Activated CD4-positive, alpha-beta T cell treated with anti-CD3 and anti-CD28 coated beads, Interleukin-2, amount 50 U/mL, for 4 hours (primary cell): ENCODE data around the gene TMEM121.
"Not testable (repeated sequence)": the region's sequence is repeated elsewhere in the genome, so short reads cannot be mapped to it uniquely, and the experiment has no call there.

Experiments used
- DNase-seq, 2 experiments: peaks; one replicate each; pipeline ENCODE4 v3.0.0-alpha.2; 2020

TMEM121 gene

GRCh38 chr14:105528586-105529318, 2.4 kb downstream of the TMEM121 start:
- peak; percentile 54 to 64 for DNase-seq

DNA sequence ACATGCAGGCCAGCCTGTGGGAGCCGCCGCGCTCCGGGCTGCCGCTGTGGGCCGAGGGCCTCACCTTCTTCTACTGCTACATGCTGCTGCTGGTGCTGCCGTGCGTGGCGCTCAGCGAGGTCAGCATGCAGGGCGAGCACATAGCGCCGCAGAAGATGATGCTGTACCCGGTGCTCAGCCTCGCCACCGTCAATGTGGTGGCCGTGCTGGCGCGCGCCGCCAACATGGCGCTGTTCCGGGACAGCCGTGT, 2.9 kb downstream of the TMEM121 start:
- DNase-seq = no peak

- DNase-seq = peak; percentile 37 to 53
Observed at GRCh38 chr14:105529569-105530284, 3.3 kb downstream of the TMEM121 start.

DNA sequence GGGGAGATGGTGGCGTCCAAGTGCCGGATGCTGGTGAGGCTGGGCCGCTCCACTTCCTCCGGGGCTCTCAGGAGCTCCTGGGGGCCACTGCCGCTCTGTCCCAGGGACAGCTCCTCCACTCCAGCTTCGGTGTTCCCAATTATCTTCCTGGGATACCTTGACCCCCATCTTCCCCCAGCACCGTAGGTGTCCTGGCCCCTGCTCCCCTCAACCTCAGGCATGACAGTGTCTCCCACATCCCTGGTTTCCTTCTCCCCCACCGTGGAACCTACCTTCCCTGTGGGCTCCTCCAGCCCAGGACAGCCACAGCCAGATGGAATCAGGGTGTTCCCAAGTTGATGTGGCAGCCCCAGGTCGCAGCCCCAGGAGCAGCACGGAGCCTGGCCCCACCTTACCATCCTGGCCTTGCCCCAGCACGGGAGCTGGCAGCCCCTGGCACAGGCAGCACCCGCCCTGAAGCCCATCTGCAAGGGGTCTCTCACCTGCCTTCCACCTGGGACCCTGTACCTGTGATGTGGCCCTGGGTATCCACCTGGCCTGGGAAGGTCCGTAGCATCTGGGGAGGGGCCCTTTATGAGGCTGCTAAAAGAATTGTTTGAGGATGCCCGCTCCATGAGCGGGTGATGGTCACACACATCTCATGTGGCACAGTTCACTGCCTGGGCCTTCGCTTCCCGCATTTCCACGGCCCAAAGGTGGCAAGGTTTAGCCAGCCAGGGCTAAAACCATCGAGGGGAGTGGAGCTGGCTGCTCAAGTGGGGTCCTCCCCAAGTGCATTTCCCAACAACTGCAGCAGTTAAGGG, 4.1 kb downstream of the TMEM121 start:
- DNase-seq = no peak

GRCh38 chr14:105531088-105531893, 4.9 kb downstream of the TMEM121 start:
- DNase-seq = no peak

GRCh38 chr14:105531894-105532623, 5.7 kb downstream of the TMEM121 start:
- no peak for DNase-seq

GRCh38 chr14:105532735-105533141, 6.4 kb downstream of the TMEM121 start:
- DNase-seq = no peak

GRCh38 chr14:105533391-105533790, 7.0 kb downstream of the TMEM121 start:
- no peak for DNase-seq

DNA sequence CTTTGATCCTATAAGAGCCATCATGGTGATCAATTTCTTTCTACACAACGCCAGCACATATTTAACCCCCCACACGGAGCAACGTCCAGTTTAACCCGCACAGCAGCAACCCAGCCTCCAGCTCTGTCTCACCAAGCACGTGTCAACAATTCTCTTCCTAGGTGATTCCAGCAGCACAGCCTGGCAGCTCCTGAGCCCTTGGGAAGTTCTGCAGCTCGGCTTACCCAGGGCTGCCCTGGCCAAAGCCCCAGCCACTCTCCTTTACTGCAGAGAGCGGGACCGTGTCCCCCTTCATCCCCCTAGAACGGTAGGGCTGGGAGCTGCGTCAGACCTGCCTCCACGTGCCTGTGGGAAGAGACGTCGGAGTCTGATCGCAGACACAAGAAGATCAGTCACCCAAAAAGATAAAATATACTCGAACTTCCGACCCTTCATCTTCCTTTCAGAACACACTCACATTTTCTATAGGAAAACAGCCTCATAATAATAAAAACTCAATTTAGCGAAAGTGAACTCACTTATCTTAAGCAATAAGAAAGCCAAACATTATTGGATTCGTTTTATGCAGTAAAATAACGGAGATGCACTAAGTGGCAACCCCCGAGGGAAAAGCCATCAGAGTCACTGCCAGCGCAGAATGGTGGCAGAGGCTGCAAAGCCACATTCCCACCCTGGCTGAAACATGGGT, 7.6 kb downstream of the TMEM121 start:
- DNase-seq = no peak

DNA sequence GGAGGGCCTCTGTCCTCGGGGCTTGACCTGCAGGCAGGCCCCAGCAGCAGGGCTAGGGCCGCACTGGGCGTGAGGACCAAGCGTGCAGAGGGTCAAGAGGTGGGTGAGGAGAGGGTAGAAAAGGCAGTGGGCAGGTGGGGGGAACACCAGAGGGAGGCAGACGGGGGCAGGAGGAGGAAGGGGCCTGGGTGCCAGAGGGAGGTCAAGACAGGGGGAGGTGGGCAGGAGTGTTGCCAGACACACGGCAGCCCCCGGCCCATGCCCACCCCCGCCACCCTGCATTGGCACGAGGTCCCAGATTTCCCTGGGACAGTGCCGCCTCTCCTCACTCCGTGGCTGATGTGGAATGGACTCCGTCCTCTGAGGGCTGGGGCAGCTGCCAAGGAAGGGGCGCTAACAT, 8.2 kb downstream of the TMEM121 start:
- no peak for DNase-seq

GRCh38 chr14:105536051-105536450, 9.7 kb downstream of the TMEM121 start:
- DNase-seq = no peak

DNA sequence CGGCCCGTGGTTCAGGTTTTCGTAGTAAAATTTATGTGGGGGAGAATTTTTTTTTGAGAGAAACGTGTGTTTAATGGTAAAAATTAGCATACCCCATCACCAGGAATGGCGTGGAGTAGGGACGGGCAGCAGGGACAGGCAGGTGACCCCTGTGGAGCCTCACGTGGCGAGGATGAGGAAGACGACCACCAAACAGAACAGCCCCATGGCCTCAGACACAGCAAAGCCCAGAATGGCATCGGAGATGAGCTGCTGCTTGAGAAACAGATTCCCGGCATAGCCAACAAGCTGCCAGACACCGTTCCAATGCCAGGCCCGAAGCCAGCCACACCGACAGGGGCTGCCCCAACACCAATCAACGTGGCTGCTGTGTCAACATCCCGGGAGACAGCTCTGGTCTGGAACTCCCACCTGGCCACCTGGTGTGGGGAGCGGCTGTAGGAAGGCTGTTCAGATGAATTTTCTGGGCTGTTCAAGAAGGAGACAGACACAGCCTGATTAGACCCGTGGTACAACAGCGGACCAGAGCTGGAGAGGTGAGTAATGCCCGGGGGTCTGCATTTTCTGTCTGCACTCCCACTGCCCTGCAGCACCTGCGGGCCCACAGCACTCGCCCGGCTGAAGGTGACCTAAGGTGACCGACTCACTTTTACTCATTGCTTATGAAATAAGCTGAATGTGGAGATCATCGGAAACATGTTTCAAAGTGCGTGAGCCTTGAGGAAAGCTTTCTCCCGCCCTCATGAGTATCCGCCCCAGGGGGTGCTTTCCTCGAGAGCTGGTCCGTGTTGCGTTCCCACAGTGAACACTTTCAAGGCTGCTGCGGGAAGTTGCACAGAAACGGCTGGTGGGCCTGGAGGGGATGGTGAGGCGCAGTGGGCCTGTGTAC, 10.6 kb downstream of the TMEM121 start:
- DNase-seq = no peak

DNA sequence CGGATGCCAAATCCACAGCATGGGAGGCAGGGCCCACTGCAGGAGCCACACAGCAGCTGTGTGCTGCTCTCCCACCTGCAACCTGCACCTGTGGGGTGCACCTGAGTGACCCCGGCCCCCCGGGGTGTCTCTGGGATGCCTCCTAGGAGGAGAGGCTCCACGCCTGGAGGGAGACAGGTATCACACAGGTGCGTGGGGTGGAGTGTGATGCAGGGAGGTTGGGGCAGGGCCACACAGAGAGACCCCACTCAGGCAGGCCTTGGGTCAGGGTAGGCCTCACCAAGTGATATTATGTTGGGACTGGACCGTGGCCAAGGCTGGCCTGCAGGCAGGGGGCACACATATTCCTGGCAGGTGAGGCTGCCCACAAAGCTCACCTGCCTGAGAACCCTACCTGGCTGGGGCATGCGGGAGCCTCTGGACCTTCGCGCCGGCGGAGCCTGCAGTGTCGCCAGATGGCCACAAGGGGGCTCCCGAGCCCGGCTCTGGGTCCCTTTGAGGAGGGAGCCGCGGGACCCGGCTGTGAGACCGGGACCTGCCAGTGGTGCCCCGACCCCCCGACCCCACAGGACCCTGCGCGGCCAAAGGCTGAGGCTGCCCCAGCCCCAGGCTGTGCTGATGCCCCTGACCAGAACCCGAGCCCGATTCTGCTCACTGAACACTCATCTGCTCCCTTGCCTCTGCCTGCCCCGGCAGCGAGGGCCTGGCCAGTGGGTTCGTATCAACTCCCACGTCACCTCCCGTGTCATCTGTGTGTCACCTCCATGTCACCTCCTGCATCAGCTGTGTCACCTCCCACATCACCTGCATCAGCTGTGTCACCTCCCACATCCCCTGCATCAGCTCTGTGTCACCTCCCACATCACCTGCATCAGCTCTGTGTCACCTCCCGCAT, 11.4 kb downstream of the TMEM121 start:
- peak; percentile 57 to 67 for DNase-seq

GRCh38 chr14:105538481-105539049, 12.2 kb downstream of the TMEM121 start:
- no peak for DNase-seq

DNA sequence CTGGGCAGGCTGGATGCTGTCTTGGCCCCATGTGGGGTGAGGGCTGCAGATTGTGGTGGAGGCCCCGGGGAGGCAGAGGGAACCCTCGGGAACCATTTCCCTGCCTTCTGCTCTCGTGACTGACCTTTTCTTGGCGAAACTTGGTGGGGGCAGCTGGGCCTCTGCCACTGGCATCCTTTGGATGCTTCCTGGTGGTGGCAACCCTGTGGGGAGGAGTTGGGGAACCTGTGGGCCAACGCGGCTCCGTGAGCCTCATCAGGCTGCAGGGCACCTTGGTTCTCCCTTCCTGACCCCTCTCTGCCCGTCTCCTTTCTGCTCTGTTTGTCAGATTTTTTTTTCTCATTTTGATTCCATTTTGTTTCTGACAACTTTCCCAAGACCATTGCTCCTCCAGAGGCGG, 14.4 kb downstream of the TMEM121 start:
- DNase-seq = no peak

DNA sequence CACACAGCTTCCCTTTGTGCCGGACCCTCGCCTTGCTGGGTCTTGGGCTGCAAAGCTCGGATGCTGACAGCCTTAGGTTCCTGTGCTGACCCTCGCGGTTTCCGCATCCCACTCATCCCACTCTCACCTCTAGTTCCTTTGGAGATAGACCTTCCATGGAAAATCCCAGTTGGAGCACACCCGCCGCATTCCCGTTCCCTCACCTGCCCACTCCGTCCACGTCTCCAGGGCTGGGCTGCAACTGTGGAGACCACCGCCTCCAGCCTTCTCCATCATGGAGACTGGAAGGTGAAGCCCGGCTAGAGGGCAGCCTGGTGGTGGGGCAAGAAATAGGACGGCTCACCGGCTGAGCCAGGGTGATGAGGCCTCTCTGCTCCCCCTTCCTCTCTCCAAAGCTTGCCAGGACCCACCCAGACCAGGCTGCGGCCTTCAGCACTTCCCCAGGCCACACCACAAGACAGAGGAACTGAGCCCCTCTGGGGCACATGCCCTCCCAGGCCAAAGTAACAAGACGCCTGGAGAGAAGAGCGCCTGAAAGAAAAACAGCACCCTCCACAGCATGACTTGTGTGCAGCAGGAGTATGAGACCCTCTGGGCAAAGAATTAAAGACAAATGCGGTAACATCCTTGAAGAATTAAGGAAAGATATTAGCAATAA, 15.0 kb downstream of the TMEM121 start:
- DNase-seq = no peak

GRCh38 chr14:105545676-105546075, 19.3 kb downstream of the TMEM121 start:
- not testable (repeated sequence) for DNase-seq

DNA sequence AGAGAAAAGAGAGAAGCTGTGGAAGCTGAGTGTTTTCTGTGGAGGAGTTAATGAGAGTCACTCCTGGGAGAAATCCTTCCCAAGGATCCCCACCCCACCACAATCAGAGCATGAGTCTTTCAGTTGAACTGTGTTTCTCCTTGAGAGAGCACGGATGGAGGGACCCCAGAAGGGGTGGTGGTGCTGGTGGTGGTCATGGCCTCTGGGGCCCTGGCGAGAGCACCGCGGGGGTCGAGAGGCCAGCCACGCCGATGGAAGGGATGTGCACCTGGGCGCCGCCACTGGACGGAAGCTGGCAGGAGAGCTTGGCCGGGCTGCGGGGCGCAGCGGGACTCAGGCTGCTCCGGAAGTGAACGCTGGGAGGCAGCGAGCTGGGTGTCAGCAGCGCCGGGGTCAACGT, 20.0 kb downstream of the TMEM121 start:
- not testable (repeated sequence) for DNase-seq

GRCh38 chr14:105547072-105547471, 20.7 kb downstream of the TMEM121 start:
- DNase-seq = not testable (repeated sequence)
